Endothelial cell of umbilical vein (primary cell): Measurements from ENCODE around the gene TBCD. TPM values are rescaled to one million over a fixed set of nuclear protein-coding genes. Genes with fewer than 3 reads are reported as not detected.

Experiments
- BruUV-seq: library from RNA; stranded (reverse); fragments of 400-500 nt; replicated peaks from 2 replicates; lab custom pipeline; 2021; lab: Mats Ljungman, UMichigan
- CTCF ChIA-PET: fragments of 300-600, 350-600 bp; sonication (Branson Sonifier 250); formaldehyde crosslinking; loops from one replicate; lab custom pipeline; 2021; ENCODE audit warnings: antibody characterized with exemption, inconsistent platforms; lab: Charles Lee
- POLR2A ChIA-PET: fragments of 300-600, 350-600 bp; sonication (Branson Sonifier 250); formaldehyde crosslinking; loops from one replicate; lab custom pipeline; 2021; ENCODE audit warnings: antibody characterized with exemption, inconsistent platforms; lab: Charles Lee
- DNase-seq: peaks from one replicate; pipeline ENCODE4 v3.0.0-alpha.2; 2011; ENCODE audit warnings: low read depth, low spot score
- FAIRE-seq: peaks from 2 replicates; lab custom pipeline; 2011; peaks lifted over from hg19 to GRCh38; lab: Jason Lieb, UNC
- H2AFZ ChIP-seq: 2 replicates; pipeline ENCODE4 v1.6.0; 2012; ENCODE audit warnings: low read depth, low read length, control low read depth, inconsistent platforms
- H3K27ac ChIP-seq: 2 replicates; pipeline ENCODE4 v1.5.1; 2011; ENCODE audit warnings: low read depth, mild to moderate bottlenecking, control low read depth, low read length, moderate library complexity; ENCODE audit not compliant: insufficient read depth
- H3K27me3 ChIP-seq, 2 experiments: 2 replicates each; pipeline versions ENCODE4 v1.6.0 to v1.6.1; 2011; ENCODE audit warnings: low read length in 2 of 2, mixed read lengths in 1 of 2; ENCODE audit not compliant: control insufficient read depth in 2 of 2, insufficient read depth in 2 of 2
- H3K36me3 ChIP-seq, 2 experiments: 2 replicates in 1 of 2; 3 replicates in 1 of 2; pipeline ENCODE4 v1.5.1; 2011; ENCODE audit warnings: low read length in 2 of 2, mild to moderate bottlenecking in 1 of 2, moderate library complexity in 1 of 2; ENCODE audit not compliant: control insufficient read depth in 2 of 2, insufficient read depth in 2 of 2; ENCODE audit errors: extremely low read depth in 1 of 2
- H3K4me1 ChIP-seq: 3 replicates; pipeline ENCODE4 v1.5.1; 2011; ENCODE audit warnings: mild to moderate bottlenecking, low read length; ENCODE audit not compliant: control insufficient read depth, insufficient read depth; ENCODE audit errors: extremely low read depth
- H3K4me2 ChIP-seq: 2 replicates; pipeline ENCODE4 v1.6.1; 2011; ENCODE audit warnings: low read length, control low read depth, mixed read lengths; ENCODE audit not compliant: insufficient read depth
- H3K4me3 ChIP-seq, 3 experiments: fragments of 200-600 bp in 1 of 3; sonication (generic), shearing (Covaris generic) in 1 of 3; replicated peaks in 1 of 3; 2 replicates each; pipeline ENCODE4 v1.5.1; 2011 to 2016; ENCODE audit warnings: control low read depth in 3 of 3, low read length in 3 of 3, mild to moderate bottlenecking in 2 of 3, inconsistent platforms in 1 of 3, low read depth in 1 of 3, moderate library complexity in 1 of 3; ENCODE audit not compliant: insufficient read depth in 1 of 3
- H3K79me2 ChIP-seq: 2 replicates; pipeline ENCODE4 v1.6.0; 2012; ENCODE audit warnings: low read length, inconsistent platforms; ENCODE audit not compliant: control insufficient read depth, insufficient read depth
- H3K9ac ChIP-seq: replicated peaks from 2 replicates; pipeline ENCODE3; 2011; ENCODE audit warnings: low read length, control low read depth; ENCODE audit not compliant: insufficient read depth; ENCODE audit errors: extremely low read depth
- H3K9me1 ChIP-seq: replicated peaks from 3 replicates; pipeline ENCODE4 v1.6.0; 2011; ENCODE audit warnings: mild to moderate bottlenecking, low read length; ENCODE audit not compliant: control insufficient read depth, insufficient read depth; ENCODE audit errors: extremely low read depth
- H3K9me3 ChIP-seq: replicated peaks from 2 replicates; pipeline ENCODE4 v1.5.1; 2012; ENCODE audit warnings: low read length, inconsistent platforms; ENCODE audit not compliant: control insufficient read depth, insufficient read depth
- H4K20me1 ChIP-seq: replicated peaks from 2 replicates; pipeline ENCODE3; 2011; ENCODE audit warnings: mild to moderate bottlenecking, low read length; ENCODE audit not compliant: control insufficient read depth, insufficient read depth; ENCODE audit errors: extremely low read depth
- CTCF ChIP-seq, 2 donors: IDR thresholded peaks; 1 replicate in 1 of 2; 2 replicates in 1 of 2; pipeline ENCODE4 v1.5.1; 2011; ENCODE audit warnings: low read length in 2 of 2, mild to moderate bottlenecking in 2 of 2, moderate library complexity in 2 of 2, control low read depth in 1 of 2, inconsistent platforms in 1 of 2, low read depth in 1 of 2; ENCODE audit not compliant: insufficient read depth in 1 of 2; ENCODE audit errors: extremely low read depth in 1 of 2
- EZH2 ChIP-seq: IDR thresholded peaks from 2 replicates; pipeline ENCODE4 v1.6.1; 2012; ENCODE audit warnings: borderline replicate concordance, low read depth, mild to moderate bottlenecking, moderate library complexity, low read length, inconsistent platforms; ENCODE audit not compliant: severe bottlenecking
- FOS ChIP-seq: IDR thresholded peaks from 2 replicates; pipeline ENCODE4 v1.6.1; 2011; ENCODE audit warnings: mild to moderate bottlenecking, low read length, moderate library complexity, borderline replicate concordance; ENCODE audit not compliant: insufficient read depth
- GATA2 ChIP-seq: IDR thresholded peaks from 2 replicates; pipeline ENCODE4 v1.7.0; 2011; ENCODE audit warnings: low read depth, mild to moderate bottlenecking, moderate library complexity, mixed read lengths, low read length; ENCODE audit not compliant: insufficient read length, insufficient read depth
- JUN ChIP-seq: IDR thresholded peaks from 2 replicates; pipeline ENCODE4 v1.6.1; 2011; ENCODE audit warnings: borderline replicate concordance, low read depth; ENCODE audit not compliant: insufficient read length, insufficient read depth
- MAX ChIP-seq: IDR thresholded peaks from 2 replicates; pipeline ENCODE4 v1.6.1; 2011; ENCODE audit not compliant: insufficient read depth, insufficient read length
- MYC ChIP-seq: IDR thresholded peaks from one replicate; pipeline ENCODE4 v1.6.1; 2011; ENCODE audit warnings: mild to moderate bottlenecking, low read depth, low read length
- POLR2A ChIP-seq: IDR thresholded peaks from 2 replicates; pipeline ENCODE4 v1.6.1; 2012; ENCODE audit warnings: low read depth, mild to moderate bottlenecking, control low read depth, low read length
- POLR2AphosphoS5 ChIP-seq: IDR thresholded peaks from 2 replicates; pipeline ENCODE4 v1.6.1; 2012; ENCODE audit warnings: low read depth, mild to moderate bottlenecking, control low read depth, low read length, moderate library complexity; ENCODE audit not compliant: insufficient read depth
- dilution Hi-C: fragments of 300-500 bp; cut with MboI; formaldehyde crosslinking; loops from one replicate; pipeline ENCODE4 v1.15.0; 2019; ENCODE audit warnings: low sequenced_read_pairs; ENCODE audit not compliant: extremely low pct_ligation_motif_present
- intact Hi-C: fragments of 100-400 bp; cut with micrococcal nuclease; formaldehyde crosslinking; loops from one replicate; pipeline ENCODE4 v1.10.0; 2022
- polyA plus RNA-seq, 4 experiments: library from polyadenylated mRNA; depleted of rRNA in 3 of 4; stranded (reverse) in 3 of 4; unstranded in 1 of 4; fragments of >200 nt; gene quantifications; 2 replicates each; pipeline versions ENCODE4 v1.2.1 to v1.2.3, GENCODE V29; 2011 to 2012; ENCODE audit warnings: missing spikeins in 1 of 4
- total RNA-seq: library from RNA; stranded (reverse); gene quantifications from 2 replicates; pipeline ENCODE4 v1.2.3, GENCODE V29; 2021

The TBCD gene
- total and polyA plus RNA-seq, 2 donors (not counting 3 experiments of a cell fraction or from before 2014, with no cell fraction given) = 121 to 145 TPM

- dilution Hi-C loops = no loop called here
- peaks cover 79% of the 10 kb centered on the region for H3K79me2 ChIP-seq
- no peak overlapping the region for H3K27ac ChIP-seq
- H3K9me3 ChIP-seq = no peaks in the 10 kb centered on the region
- intact Hi-C loops = no loop called here
- H4K20me1 ChIP-seq = no peaks in the 10 kb centered on the region
- CTCF ChIA-PET = no interaction called here
- no peak for FAIRE-seq
- peaks cover 6 to 10% of the 10 kb centered on the region in 2 experiments for H3K36me3 ChIP-seq
- no peak overlapping the region for H3K4me2 ChIP-seq
- POLR2A ChIA-PET = no interaction called here
- DNase-seq = no peak
- H2AFZ ChIP-seq = no peak overlapping the region
- peaks cover 19% of the 10 kb centered on the region for H3K4me1 ChIP-seq
- no peak overlapping the region for H3K9ac ChIP-seq
- H3K27me3 ChIP-seq = no peaks in the 10 kb centered on the region
- TF ChIP-seq MAX = no peak
- TF ChIP-seq JUN = no peak
- no peak for TF ChIP-seq MYC
- TF ChIP-seq POLR2A = no peak
- TF ChIP-seq CTCF (IDR thresholded peaks at IDR 0.05; ENCODE audit: extremely low read depth in 1 of 2, insufficient read depth in 1 of 2, low read depth in 1 of 2, low read length in 2 of 2) = no peak
- no peak overlapping the region for H3K4me3 ChIP-seq
- H3K9me1 ChIP-seq = no peaks in the 10 kb centered on the region
- BruUV-seq = no TSS peak
Measured at GRCh38 chr17:82851381-82851780, 99.5 kb downstream of the TBCD start.

GRCh38 chr17:82854226-82854625 lies 102.4 kb downstream of the TBCD start:
- DNase-seq = no peak
- Histone ChIP-seq H3K9me3 (no peaks in the 10 kb centered on the region), H3K4me2 (no peak overlapping the region), H3K4me3 (no peak overlapping the region), H3K79me2 (peaks cover 61% of the 10 kb centered on the region), H4K20me1 (no peaks in the 10 kb centered on the region), H3K27ac (no peak overlapping the region), H3K9me1 (no peaks in the 10 kb centered on the region), H3K9ac (no peak overlapping the region), H3K27me3 (no peaks in the 10 kb centered on the region), H2AFZ (no peak overlapping the region), H3K36me3 (peaks cover 6 to 10% of the 10 kb centered on the region in 2 experiments), H3K4me1 (peaks cover 6% of the 10 kb centered on the region)
- intact Hi-C loops (no loop called here), dilution Hi-C loops (no loop called here)
- no peak for FAIRE-seq
- CTCF ChIA-PET = interaction anchor here (1.4 to 2.4 kb wide), 4 partner anchors 10 to 72 kb away, joined by 3 to 17 read pairs (median 4); no protein-coding TSS in a partner anchor
- POLR2A ChIA-PET = no interaction called here
- no peak for TF ChIP-seq JUN
- no peak for TF ChIP-seq EZH2
- TF ChIP-seq CTCF (IDR thresholded peaks at IDR 0.05; ENCODE audit: extremely low read depth in 1 of 2, insufficient read depth in 1 of 2, low read depth in 1 of 2, low read length in 2 of 2) = no peak
- no peak for TF ChIP-seq FOS
- TF ChIP-seq MYC = no peak
- no peak for TF ChIP-seq GATA2
- TF ChIP-seq MAX = no peak
- TF ChIP-seq POLR2A = no peak
- no peak for TF ChIP-seq POLR2AphosphoS5
- no TSS peak for BruUV-seq
